Mucosa of rectum (tissue), 2 donors: ENCODE data around the gene PLEKHG5.

ENCODE experiments used
- H3K27ac ChIP-seq, 2 donors: one replicate each; pipeline ENCODE4 v1.7.0; 2013; ENCODE audit warnings: inconsistent platforms in 2 of 2, low read depth in 2 of 2, low read length in 2 of 2
- H3K27me3 ChIP-seq, 2 donors: one replicate each; pipeline ENCODE4 v1.7.0; 2013; ENCODE audit warnings: low read length in 2 of 2; ENCODE audit not compliant: control insufficient read depth in 2 of 2, insufficient read depth in 2 of 2
- H3K36me3 ChIP-seq, 2 donors: one replicate each; pipeline ENCODE4 v1.7.0; 2013; ENCODE audit warnings: low read length in 2 of 2; ENCODE audit not compliant: control insufficient read depth in 2 of 2, insufficient read depth in 2 of 2
- H3K4me1 ChIP-seq, 2 donors: one replicate each; pipeline ENCODE4 v1.7.0; 2013; ENCODE audit warnings: low read length in 2 of 2, mild to moderate bottlenecking in 1 of 2; ENCODE audit not compliant: control insufficient read depth in 2 of 2, insufficient read depth in 2 of 2
- H3K4me3 ChIP-seq, 2 donors: one replicate each; pipeline ENCODE4 v1.7.0; 2013; ENCODE audit warnings: low read length in 2 of 2
- H3K9ac ChIP-seq, 2 donors: one replicate each; pipeline ENCODE4 v1.7.0; 2013; ENCODE audit warnings: low read length in 2 of 2, low read depth in 1 of 2, mild to moderate bottlenecking in 1 of 2
- H3K9me3 ChIP-seq, 2 donors: one replicate each; pipeline ENCODE4 v1.7.0; 2013; ENCODE audit warnings: low read length in 2 of 2; ENCODE audit not compliant: control insufficient read depth in 2 of 2
- donor health status: healthy.
- donor health status: Normal muscosa, but diverticular disease.

Gene PLEKHG5

GRCh38 chr1:6504887-6505286 is 13.4 kb upstream of the PLEKHG5 start:
- Histone ChIP-seq H3K4me3 (no peak overlapping the region), H3K9me3 (no peaks in the 10 kb centered on the region), H3K27ac (no peak overlapping the region), H3K4me1 (peaks cover 0 to 12% of the 10 kb centered on the region in 2 donors), H3K36me3 (no peaks in the 10 kb centered on the region), H3K27me3 (no peaks in the 10 kb centered on the region), H3K9ac (no peak overlapping the region)

GRCh38 chr1:6503884-6504602 is 12.6 kb upstream of the PLEKHG5 start:
- Histone ChIP-seq H3K36me3 (no peaks in the 10 kb centered on the region), H3K27ac (no peak overlapping the region), H3K9me3 (no peaks in the 10 kb centered on the region), H3K4me3 (no peak overlapping the region), H3K9ac (no peak overlapping the region), H3K27me3 (no peaks in the 10 kb centered on the region), H3K4me1 (peaks cover 0 to 12% of the 10 kb centered on the region in 2 donors)

GRCh38 chr1:6502000-6502891 is 10.8 kb upstream of the PLEKHG5 start:
- Histone ChIP-seq H3K27ac (peak overlapping the region in 1 of 2 donors; percentile 32), H3K4me3 (no peak overlapping the region), H3K27me3 (peaks cover 3 to 5% of the 10 kb centered on the region in 2 donors), H3K9me3 (no peaks in the 10 kb centered on the region), H3K36me3 (no peaks in the 10 kb centered on the region), H3K4me1 (peaks cover 0 to 12% of the 10 kb centered on the region in 2 donors), H3K9ac (no peak overlapping the region)

- Histone ChIP-seq H3K4me1 (peaks cover 6 to 16% of the 10 kb centered on the region in 2 donors), H3K27ac (peak overlapping the region in 1 of 2 donors; percentile 17), H3K36me3 (no peaks in the 10 kb centered on the region), H3K9me3 (no peaks in the 10 kb centered on the region), H3K27me3 (peaks cover 5 to 8% of the 10 kb centered on the region in 2 donors), H3K4me3 (no peak overlapping the region), H3K9ac (no peak overlapping the region)
These were observed 9.9 kb upstream of the PLEKHG5 start for GRCh38 chr1:6501279-6501813.

GRCh38 chr1:6500544-6501278 is 9.2 kb upstream of the PLEKHG5 start:
- Histone ChIP-seq H3K36me3 (no peaks in the 10 kb centered on the region), H3K9me3 (no peaks in the 10 kb centered on the region), H3K27me3 (peaks cover 5 to 9% of the 10 kb centered on the region in 2 donors), H3K27ac (no peak overlapping the region), H3K4me3 (no peak overlapping the region), H3K9ac (no peak overlapping the region), H3K4me1 (peaks cover 7 to 16% of the 10 kb centered on the region in 2 donors)

GRCh38 chr1:6499296-6499695 is 7.8 kb upstream of the PLEKHG5 start:
- Histone ChIP-seq H3K9ac (no peak overlapping the region), H3K9me3 (no peaks in the 10 kb centered on the region), H3K4me1 (peaks cover 8 to 16% of the 10 kb centered on the region in 2 donors), H3K36me3 (no peaks in the 10 kb centered on the region), H3K4me3 (no peak overlapping the region), H3K27ac (no peak overlapping the region), H3K27me3 (peaks cover 8 to 9% of the 10 kb centered on the region in 2 donors)

GRCh38 chr1:6498576-6499111 is 7.2 kb upstream of the PLEKHG5 start:
- Histone ChIP-seq H3K27me3 (peaks cover 8 to 9% of the 10 kb centered on the region in 2 donors), H3K27ac (no peak overlapping the region), H3K9me3 (no peaks in the 10 kb centered on the region), H3K4me1 (peaks cover 8 to 16% of the 10 kb centered on the region in 2 donors), H3K36me3 (no peaks in the 10 kb centered on the region), H3K9ac (no peak overlapping the region), H3K4me3 (no peak overlapping the region)

GRCh38 chr1:6497867-6498575 is 6.6 kb upstream of the PLEKHG5 start:
- Histone ChIP-seq H3K4me1 (peaks cover 8 to 16% of the 10 kb centered on the region in 2 donors), H3K9ac (peak overlapping the region in 1 of 2 donors; percentile 36), H3K27ac (no peak overlapping the region), H3K27me3 (peaks cover 8 to 9% of the 10 kb centered on the region in 2 donors), H3K4me3 (peak overlapping the region; percentile 49 to 66), H3K36me3 (no peaks in the 10 kb centered on the region), H3K9me3 (no peaks in the 10 kb centered on the region)

- no peaks in the 10 kb centered on the region for H3K9me3 ChIP-seq
- peak overlapping the region in 1 of 2 donors; percentile 36 for H3K9ac ChIP-seq
- no peak overlapping the region for H3K27ac ChIP-seq
- no peaks in the 10 kb centered on the region for H3K36me3 ChIP-seq
- peaks cover 8 to 9% of the 10 kb centered on the region in 2 donors for H3K27me3 ChIP-seq
- peaks cover 8 to 16% of the 10 kb centered on the region in 2 donors for H3K4me1 ChIP-seq
- peak overlapping the region; percentile 49 to 66 for H3K4me3 ChIP-seq
These were observed 5.9 kb upstream of the PLEKHG5 start for GRCh38 chr1:6497215-6497866.
